Amniotic epithelial cell (primary cell): ENCODE measurements around the gene NKX6-2.

Experiments used
- DNase-seq: peaks from one replicate; pipeline ENCODE4 v3.0.0-alpha.2; 2010; ENCODE audit warnings: low read depth

The NKX6-2 gene

GRCh38 chr10:132738454-132739224 is 47.3 kb downstream of the NKX6-2 start:
- no peak for DNase-seq

- no peak for DNase-seq
Observed at GRCh38 chr10:132737390-132738048, 48.4 kb downstream of the NKX6-2 start.

DNA sequence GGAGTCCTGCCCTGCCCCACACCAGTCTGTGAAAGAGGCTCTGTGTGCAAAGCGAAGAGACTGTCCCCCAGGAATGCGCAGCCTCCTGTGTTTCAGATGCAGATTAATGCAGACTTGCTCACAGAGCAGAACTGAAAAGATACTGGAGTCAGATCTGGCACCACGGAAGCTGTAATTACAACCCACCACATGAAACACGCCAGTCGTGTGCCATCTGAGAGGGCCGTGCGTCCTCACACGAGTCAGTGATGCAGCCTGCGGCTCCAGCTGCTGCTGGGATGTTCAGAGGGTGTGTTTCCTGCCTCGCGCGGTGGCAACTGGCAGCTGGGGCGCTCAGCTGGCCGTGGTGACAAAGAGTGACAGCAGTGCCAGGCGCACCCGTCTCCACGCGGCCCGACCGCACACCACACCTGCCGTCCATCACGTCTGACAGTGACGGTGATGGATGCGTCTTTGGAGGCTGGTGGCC is 50.0 kb downstream of the NKX6-2 start:
- no peak for DNase-seq

- no peak for DNase-seq
Observed at GRCh38 chr10:132735341-132735775, 50.6 kb downstream of the NKX6-2 start.

- DNase-seq: no peak
Observed at GRCh38 chr10:132733926-132734325, 52.0 kb downstream of the NKX6-2 start.
